GM19099 (cell line): ENCODE data around the gene SKAP2.

Source experiments
- POLR2A ChIP-seq: IDR thresholded peaks from 3 replicates; pipeline ENCODE4 v1.6.1; 2011; ENCODE audit warnings: low read depth; ENCODE audit not compliant: insufficient read length; ENCODE audit errors: extremely low read depth

Gene SKAP2

GRCh38 chr7:26841003-26841739 lies 23.2 kb downstream of the SKAP2 start:
- TF ChIP-seq POLR2A = no peak

GRCh38 chr7:26815426-26815825 lies 49.0 kb downstream of the SKAP2 start:
- TF ChIP-seq POLR2A = no peak

- no peak for TF ChIP-seq POLR2A
Observed at GRCh38 chr7:26813432-26813831, 51.0 kb downstream of the SKAP2 start.

GRCh38 chr7:26794541-26794940 lies 69.8 kb downstream of the SKAP2 start:
- no peak for TF ChIP-seq POLR2A

- TF ChIP-seq POLR2A = no peak
Observed at GRCh38 chr7:26792576-26792975, 71.8 kb downstream of the SKAP2 start.

DNA sequence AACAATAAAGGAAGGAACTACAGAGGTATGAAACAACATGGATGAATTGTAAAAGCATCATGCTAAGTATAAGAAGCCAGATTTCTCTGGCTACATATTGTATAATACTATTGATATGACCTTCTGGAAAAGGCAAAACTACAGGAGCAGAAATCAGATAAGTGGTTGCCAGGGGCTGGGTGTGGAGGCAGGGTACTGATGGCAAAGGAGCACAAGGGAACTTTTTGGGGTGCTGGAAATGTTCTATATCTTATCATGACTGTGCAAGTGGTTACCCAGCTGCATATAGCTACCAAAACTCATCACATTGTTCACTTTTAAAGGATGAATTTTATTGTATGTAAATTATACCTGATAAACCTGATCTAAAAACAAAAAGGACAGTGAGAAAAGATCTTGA lies 72.4 kb downstream of the SKAP2 start:
- no peak for TF ChIP-seq POLR2A

- TF ChIP-seq POLR2A = no peak
Observed at GRCh38 chr7:26789481-26790184, 74.8 kb downstream of the SKAP2 start.

GRCh38 chr7:26787701-26788100 lies 76.7 kb downstream of the SKAP2 start:
- no peak for TF ChIP-seq POLR2A

GRCh38 chr7:26784118-26784517 lies 80.3 kb downstream of the SKAP2 start:
- no peak for TF ChIP-seq POLR2A

GRCh38 chr7:26782501-26782900 lies 81.9 kb downstream of the SKAP2 start:
- no peak for TF ChIP-seq POLR2A

- TF ChIP-seq POLR2A = no peak
Observed at GRCh38 chr7:26779978-26780595, 84.3 kb downstream of the SKAP2 start.

- no peak for TF ChIP-seq POLR2A
Observed at GRCh38 chr7:26777385-26777784, 87.0 kb downstream of the SKAP2 start.

GRCh38 chr7:26760501-26760900 lies 103.9 kb downstream of the SKAP2 start:
- no peak for TF ChIP-seq POLR2A

- no peak for TF ChIP-seq POLR2A
Observed at GRCh38 chr7:26759108-26759507, 105.3 kb downstream of the SKAP2 start.

DNA sequence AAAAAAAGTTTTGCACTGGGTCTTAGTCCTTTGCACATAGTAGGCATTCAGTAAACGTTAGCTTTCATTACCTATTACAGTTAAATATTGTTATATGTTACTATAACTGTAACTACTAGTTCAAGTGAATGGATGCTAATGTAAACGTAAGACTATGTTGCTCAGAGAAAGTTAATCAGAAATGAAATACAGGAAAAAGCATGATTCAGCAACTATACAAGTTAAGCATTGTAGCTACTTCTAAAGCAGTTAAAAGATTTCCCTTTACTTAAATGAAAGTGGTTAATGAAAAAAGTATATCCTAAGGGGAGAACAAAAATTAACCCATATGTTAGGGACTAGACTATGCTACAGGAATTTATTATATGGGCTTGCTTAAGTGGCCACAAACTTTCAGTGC lies 121.2 kb downstream of the SKAP2 start:
- TF ChIP-seq POLR2A = no peak

DNA sequence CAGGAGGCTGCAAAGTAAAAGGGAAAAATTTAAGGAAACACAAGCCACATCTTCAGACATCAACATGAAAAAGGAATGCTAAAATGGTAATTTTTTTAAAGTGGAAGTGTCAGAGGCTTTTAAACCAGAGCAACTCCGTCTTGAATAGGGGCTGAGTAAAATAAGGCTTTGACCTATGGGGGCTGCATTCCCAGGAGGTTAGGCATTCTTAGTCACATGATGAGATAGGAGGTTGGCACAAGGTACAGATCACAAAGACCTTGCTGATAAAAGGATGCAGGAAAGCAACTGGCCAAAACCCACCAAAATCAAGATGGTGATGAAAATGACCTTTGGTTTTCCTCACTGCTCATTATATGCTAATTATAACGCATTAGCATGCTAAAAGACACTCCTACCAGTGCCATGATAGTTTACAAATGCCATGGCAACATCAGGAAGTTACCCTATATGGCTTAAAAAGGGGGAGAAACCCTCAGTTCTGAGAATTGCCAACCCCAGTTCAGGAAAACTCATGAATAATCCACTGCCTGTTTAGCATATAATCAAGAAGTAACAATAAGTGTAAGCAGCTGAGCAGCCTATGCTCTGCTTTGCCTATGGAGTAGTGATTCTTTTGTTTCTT lies 128.3 kb downstream of the SKAP2 start:
- no peak for TF ChIP-seq POLR2A

DNA sequence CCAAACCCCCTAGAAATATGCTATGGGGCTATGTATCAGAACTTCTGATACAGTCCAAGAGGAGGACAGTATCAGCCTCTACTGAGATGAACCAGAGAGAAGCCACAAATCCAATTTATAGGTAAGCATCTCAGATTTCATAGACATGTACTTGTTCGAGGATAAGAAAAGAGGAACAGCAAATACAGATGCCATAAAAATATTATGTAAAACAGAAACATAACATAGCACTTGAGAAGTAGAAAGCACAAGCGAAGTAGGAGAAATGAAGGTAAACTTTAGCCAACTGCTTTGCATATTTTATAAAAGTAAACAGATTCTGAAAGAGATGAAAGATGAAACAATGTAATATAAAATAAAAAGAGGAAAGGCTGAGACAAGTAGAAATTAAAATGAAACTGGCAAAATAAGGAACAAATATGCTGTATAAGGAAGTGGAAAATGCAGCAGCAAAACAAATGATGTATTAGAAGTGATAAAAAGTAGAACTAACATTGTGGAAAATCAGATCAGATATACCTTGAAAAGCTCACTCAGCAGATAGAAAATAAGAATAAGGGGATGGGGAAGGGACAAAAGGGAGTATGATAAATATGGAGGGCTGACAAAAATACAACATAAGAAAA lies 135.1 kb downstream of the SKAP2 start:
- TF ChIP-seq POLR2A = no peak
